ENCODE measurements around the gene OR8B4.
"Not testable (repeated sequence)": the region's sequence is repeated elsewhere in the genome, so short reads cannot be mapped to it uniquely, and the experiment has no call there.

The OR8B4 gene

DNA sequence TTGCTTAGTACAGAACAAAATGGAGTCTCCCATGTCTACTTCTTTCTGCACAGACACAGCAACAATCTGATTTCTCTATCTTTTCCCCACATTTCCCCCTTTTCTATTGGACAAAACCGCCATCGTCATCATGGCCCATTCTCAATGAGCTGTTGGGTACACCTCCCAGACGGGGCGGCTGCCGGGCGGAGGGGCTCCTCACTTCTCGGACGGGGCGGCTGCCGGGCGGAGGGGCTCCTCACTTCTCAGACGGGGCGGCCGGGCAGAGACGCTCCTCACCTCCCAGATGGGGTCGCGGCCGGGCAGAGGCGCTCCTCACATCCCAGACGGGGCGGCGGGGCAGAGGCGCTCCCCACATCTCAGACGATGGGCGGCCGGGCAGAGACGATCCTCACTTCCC lies 21.5 kb downstream of the OR8B4 start:
- DNase-seq = not testable (repeated sequence)

DNA sequence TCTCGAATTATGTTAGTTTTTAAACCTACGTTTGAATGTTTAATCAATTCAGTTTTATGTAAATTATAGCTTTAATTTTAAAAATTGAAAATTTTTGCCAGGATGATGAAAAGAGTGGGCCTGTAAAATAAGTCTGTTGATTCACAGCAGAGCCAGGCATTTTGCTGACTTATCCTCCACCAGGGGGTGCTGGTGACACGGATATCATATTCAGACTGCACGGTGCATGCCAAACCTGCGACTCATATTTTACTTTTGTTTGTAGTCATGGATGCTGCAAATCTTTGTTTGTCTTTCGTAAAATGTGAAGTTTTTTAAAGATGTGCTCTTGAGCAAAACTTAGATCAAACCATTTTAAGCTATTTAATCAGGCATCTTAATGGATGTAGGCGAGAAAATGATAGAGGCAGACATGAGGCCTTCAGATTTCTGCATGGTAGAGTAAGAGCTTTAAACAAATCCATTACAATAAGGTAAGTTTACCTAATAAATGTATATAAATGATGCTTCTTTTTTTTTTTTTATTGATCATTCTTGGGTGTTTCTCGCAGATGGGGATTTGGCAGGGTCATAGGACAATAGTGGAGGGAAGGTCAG lies 22.2 kb downstream of the OR8B4 start:
- DNase-seq = peak; percentile 43

DNA sequence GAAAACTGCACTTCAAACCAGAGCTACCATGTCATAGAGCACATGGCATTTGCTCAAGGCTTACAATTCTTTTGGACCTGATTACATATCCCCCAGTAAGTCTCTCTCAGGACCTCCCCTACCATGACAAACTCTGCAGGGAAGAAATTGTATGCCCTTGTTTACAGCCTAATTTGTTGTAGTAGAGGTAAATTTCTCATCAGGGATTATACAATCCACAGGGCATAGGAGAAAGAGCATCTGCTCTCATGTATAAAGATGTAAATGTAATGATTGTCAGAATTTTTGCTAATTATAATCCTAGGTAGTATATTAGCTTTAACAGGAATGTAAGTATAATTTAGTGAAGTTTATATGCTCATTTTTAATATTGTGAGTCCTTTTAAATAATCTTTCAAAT lies 25.7 kb downstream of the OR8B4 start, which contains the start of gene OR8B3:
TSS of gene OR8B3 (minus strand) at position 101 of the 400 bp plus-strand sequence. CDS start 1,673 bp downstream, outside the sequence.
- no peak for DNase-seq

DNA sequence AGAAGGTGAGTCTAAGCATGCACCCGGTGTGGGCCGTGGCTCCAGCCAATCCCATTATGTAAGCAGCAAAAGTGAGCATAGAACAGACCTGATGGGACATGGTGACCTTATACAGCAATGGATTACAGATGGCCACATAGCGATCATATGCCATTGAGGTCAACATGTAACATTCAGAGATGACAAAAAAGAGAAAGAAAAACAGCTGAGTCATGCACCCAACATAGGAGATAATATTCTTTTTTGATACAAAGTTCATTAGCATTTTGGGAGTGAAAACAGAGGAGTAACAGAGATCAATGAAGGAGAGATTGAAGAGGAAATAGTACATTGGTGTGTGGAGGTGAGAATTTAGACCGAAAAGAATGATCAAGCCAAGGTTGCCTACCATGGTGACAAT lies 27.8 kb downstream of the OR8B4 start:
- DNase-seq = not testable (repeated sequence)

DNA sequence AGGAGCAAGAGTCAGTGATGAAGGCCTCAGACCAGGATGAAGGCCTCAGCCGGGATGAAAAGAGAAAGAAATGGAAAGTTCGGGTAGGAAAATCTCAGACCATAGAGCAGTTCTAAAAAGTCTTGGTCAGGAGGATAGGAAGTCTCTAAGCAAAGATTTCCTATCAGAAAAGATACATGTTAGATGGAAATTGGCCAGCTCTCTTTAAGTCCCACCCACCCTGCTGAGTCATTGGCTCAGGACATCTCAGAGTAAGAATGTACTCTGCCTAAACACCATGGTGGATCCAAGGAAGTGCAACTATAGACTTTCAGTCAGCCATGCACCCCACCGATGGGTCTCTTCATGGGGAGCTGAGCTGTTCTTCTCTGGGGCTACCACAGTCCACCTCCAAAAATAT lies 30.3 kb downstream of the OR8B4 start:
- no peak for DNase-seq

DNA sequence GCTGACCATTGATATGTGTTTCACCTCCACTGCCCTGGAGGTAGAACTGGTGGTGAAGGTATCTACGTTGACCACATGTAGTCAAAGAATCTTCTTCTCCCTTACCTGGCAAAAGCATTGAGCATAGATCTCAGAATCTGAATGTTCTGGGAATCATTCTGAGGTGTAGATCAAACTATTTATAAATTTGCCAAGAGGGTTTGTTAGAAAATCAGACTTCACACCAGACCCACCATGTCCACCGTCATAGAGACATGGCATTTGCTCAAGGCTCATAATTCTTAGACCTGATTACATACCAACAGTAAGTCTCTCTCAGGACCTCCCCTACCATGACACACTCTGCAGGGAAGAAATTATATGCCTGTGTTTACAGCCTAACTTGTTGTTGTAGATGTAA lies 40.3 kb downstream of the OR8B4 start, which contains the start of gene OR8B2:
TSS of gene OR8B2 (minus strand) at position 101 of the 400 bp plus-strand sequence. CDS start 1,156 bp downstream, outside the sequence.
- no peak for DNase-seq

DNA sequence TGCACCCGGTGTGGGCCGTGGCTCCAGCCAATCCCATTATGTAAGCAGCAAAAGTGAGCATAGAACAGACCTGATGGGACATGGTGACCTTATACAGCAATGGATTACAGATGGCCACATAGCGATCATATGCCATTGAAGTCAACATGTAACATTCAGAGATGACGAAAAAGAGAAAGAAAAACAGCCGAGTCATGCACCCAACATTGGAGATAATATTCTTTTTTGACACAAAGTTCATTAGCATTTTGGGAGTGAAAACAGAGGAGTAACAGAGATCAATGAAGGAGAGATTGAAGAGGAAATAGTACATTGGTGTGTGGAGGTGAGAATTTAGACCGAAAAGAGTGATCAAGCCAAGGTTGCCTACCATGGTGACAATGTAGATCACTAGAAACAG lies 41.8 kb downstream of the OR8B4 start:
- not testable (repeated sequence) for DNase-seq

DNA sequence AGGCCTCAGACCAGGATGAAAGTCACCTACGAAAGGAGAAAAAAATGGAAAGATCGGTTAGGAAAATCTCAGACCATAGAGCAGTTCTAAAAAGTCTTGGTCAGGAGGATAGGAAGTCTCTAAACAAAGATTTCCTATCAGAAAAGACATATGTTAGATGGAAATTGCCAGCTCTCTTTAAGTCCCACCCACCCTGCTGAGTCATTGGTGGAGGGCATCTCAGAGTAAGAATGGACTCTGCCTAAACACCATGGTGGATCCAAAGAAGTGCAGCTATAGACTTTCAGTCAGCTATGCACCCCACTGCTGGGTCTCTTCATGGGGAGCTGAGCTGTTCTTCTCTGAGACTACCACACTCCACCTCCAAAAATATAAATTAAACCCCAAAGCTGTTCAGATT lies 44.1 kb downstream of the OR8B4 start:
- DNase-seq = no peak

DNA sequence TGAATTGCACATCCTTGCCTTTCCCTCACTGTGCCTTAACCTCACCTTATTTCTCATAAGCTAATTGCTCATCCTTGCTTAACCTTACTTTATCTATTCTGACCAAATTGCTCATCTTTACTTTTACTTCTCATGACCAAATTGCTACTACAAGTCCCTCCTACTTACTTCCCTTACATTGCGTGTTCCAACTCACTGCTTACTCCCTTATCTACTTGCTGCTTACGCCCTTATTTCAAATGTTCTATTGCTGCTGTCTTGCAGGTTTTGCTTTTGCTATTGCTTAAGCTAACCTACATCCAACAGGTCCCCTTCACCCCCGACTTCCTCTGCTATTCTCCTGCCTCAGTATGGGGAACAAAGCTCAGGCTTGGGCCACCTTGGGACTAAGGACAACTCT lies 48.4 kb downstream of the OR8B4 start:
- DNase-seq = no peak
